IMR-90 (cell line): ENCODE measurements around the gene DAAM1.

Experiments
- BHLHE40 ChIP-seq: fragments of 150-350 bp; IDR thresholded peaks from 2 replicates; pipeline ENCODE4 v1.6.1; 2016; ENCODE audit warnings: mild to moderate bottlenecking, low read depth, low read length
- CEBPB ChIP-seq: IDR thresholded peaks from 2 replicates; pipeline ENCODE4 v1.6.1; 2012; ENCODE audit warnings: low read depth, low read length, improper control_type of control experiment
- CTCF ChIP-seq: conservative IDR thresholded peaks from 2 replicates; pipeline ENCODE4 v1.5.1; 2012; ENCODE audit warnings: mild to moderate bottlenecking, low read depth, low read length, improper control_type of control experiment
- ELK1 ChIP-seq: fragments of 150-350 bp; IDR thresholded peaks from 2 replicates; pipeline ENCODE4 v1.6.1; 2016; ENCODE audit warnings: low read depth, mild to moderate bottlenecking, low read length, moderate library complexity, borderline replicate concordance
- MXI1 ChIP-seq: IDR thresholded peaks from 2 replicates; pipeline ENCODE4 v1.6.1; 2012; ENCODE audit warnings: low read depth, mild to moderate bottlenecking, low read length, moderate library complexity, borderline replicate concordance
- POLR2A ChIP-seq: IDR thresholded peaks from 2 replicates; pipeline ENCODE4 v1.6.1; 2012; ENCODE audit warnings: mild to moderate bottlenecking, low read depth, low read length
- RAD21 ChIP-seq: IDR thresholded peaks from 2 replicates; pipeline ENCODE4 v1.6.1; 2012; ENCODE audit warnings: low read length, improper control_type of control experiment
- RCOR1 ChIP-seq: IDR thresholded peaks from 2 replicates; pipeline ENCODE4 v1.6.1; 2012; ENCODE audit warnings: mild to moderate bottlenecking, low read length, improper control_type of control experiment; ENCODE audit not compliant: insufficient replicate concordance

DNA sequence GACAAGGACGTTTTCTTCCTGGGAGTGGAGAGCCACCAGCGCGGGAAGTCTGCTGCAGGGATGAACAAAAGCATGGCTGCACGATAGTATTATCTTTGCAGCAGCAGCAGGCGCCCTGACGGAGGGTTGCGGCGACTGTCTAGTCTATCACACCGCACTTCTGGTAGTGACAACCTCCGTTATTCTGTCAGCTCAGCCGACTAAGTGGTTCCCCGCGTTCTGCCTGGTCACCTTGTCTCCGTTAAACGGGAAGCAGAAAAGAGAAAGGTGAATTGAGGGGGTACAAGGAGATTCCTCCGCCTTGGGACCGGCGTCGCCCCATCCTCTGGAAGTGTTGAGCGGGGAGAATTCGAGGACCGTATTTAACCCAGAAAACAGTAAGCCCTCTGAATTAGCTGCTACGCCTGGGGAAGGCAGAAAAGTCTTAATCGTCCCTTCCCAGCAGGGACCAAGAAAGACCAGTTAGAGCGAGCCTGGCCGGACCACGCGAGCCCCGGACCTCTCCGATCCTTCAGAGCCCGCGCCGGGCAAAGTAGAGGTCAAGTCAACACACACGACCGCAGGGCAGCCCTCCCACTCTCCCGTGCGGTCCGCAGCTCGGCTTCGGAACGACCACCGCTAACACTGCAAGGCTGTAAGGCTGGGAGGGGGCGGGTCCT is 536 bp upstream of the DAAM1 start:
- TF ChIP-seq CTCF (no peak), POLR2A (no peak), RCOR1 (no peak), BHLHE40 (no peak), RAD21 (no peak), CEBPB (no peak), MXI1 (no peak), ELK1 (no peak)
